ENCODE data around the gene ENOX1. TPM values are rescaled to one million over a fixed set of nuclear protein-coding genes. Genes with fewer than 3 reads are reported as not detected.

ENOX1 gene
- polyA plus RNA-seq, 4 donors: 8.8 to 13.1 (median 11.0) TPM

DNA sequence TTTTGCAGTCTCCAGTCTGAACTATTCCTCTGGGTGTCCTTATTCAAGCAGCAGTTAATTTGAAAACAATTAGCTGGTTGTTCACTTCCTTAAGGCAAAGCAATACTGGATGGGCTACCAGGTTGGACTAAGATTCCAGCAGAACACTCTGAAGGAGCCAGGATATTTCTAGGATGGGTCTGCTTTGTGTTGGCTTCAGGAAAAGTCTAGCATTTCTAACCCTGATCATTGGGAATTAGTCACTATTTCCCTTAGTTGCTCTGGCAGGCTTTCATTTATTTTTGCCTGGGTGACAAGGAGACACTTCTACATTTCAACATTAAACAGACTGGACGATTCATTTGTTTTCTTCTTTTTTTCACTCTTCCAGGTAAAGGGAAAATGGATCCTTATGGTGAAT is 228.4 kb downstream of the ENOX1 start:
- DNase-seq (ENCODE audit: low read depth in 4 of 4, low spot score in 3 of 4): no peak

DNA sequence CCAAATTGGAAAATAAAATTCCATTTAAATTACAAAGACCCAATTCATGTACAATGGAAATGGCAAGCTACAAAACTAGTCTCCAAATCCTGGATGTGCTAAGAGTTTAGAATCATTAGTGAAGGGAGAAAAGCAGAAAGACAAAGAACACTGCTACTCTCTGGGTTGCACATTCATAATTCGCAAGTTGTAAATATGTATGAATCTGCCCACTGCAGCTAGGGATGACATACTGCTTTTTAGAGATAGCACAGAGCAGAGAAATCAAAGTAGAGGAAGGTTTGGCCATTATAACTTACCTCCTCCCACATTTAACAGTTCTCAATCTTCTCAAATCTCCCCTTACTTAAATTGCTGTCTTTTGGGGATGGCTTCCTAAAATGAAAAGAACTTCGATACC is 231.1 kb downstream of the ENOX1 start:
- no peak for DNase-seq (ENCODE audit: low read depth in 4 of 4, low spot score in 3 of 4)

DNA sequence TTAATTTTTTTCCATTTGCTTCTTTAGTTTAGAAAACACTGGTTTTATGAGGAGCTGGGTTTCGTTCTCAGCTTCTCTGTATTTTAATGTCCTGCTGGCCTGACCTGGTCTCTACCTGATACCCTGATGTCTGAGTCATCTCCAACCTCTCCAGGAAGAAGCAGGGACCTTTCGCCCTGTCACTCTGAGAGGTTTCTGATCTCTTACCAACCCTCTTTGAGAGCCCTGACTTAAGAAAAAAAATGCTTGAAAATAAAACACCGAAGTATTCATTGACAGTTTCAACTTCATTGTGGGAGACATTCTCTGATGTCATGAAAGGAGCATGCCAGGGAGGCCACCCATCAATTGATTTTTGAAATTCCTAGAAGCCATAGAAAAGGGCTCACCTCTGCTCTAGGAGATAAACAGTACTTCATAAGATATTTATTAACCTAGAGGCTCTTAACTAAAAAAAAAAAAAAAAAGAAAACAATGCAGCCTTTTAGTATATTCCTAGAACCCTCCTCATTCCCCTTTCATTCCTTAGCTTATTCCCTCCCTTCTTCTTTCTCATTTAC is 234.8 kb downstream of the ENOX1 start:
- no peak for DNase-seq (ENCODE audit: low read depth in 4 of 4, low spot score in 3 of 4)

DNA sequence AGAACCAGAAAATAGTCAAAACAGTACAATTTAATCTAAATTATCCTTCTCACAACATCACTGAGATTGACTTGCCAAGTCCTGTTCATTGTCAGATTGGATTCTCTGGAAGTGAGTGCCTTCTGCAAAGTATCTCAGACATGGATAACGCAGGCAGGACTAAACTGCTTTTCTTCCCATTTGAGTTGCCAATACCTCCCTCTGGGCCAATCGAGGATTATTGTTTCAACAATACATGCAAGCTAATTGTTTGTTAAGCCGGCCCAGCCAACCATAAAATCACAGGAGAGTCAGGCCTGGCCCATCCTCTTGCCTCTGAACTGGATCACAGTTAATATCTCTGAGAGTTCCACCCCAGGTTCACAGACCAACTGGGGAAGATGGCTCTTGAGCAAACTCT is 240.0 kb downstream of the ENOX1 start:
- no peak for DNase-seq (ENCODE audit: low read depth in 4 of 4, low spot score in 3 of 4)

DNA sequence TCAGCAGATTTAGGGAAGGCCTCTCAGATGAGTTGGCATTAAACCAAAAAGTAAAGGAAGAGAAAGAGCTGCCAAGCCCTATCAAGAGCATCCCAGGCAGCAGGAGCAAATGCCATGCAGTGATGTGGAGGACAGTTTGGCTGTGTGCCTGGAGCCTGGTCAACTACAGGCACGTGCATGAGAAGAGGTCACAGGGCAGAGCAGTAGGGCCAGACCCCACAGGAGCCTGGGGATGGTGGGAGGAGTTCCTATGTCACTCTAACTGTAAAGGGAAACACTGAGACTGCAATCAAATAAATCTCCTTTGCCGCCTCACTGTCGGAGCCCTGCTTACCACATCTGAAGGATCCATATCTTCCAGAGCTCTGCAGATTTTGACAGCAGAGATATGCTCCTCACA is 240.5 kb downstream of the ENOX1 start:
- no peak for DNase-seq (ENCODE audit: low read depth in 4 of 4, low spot score in 3 of 4)

DNA sequence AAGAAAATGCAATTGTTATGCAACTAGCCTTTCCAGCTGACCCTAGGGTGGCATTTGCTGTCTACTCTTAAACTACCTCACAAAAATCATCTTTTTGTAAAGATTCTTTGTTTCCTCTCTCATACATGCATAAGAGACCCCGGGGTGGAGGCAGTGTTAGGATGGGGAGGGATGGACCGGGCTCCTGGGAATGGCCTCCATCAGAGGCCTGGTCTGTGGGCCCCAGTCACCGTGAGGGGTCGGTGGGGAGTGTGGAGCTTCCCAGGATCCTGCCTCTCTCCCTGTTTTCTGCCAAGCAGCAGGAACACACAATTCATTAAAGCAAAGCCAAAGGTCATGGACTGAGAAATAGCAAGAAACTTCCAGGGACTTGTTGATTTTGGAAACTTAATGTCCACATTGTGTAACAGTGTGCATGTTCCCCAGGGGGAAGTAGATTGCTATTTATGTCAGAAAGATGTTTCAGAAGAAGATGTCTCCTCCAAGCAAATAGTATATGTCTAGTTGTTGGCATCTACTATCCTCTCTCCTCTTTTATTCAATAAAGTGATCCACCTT is 241.4 kb downstream of the ENOX1 start:
- peak in 3 of 4 donors; percentile 29 to 36 (median 36) for DNase-seq (ENCODE audit: low read depth in 4 of 4, low spot score in 3 of 4)

DNA sequence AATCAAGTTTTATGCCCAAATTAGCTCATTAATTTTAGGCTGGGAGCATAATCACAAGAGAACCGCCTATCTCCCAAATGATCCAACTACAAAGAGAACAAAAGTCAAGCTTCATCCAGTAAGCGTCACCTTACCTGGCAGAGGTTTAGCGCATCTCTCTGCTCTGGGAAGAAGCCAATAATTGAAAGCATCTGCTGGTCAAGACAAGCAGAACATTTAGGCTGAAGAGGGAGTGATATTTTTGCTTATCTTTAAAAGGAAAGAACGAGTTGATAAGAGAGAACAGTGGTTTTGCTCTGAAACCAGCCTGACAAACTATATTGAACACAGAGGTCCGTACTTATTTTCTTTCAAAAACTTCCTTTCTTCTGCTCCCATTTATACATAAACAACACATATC is 242.1 kb downstream of the ENOX1 start:
- no peak for DNase-seq (ENCODE audit: low read depth in 4 of 4, low spot score in 3 of 4)

DNA sequence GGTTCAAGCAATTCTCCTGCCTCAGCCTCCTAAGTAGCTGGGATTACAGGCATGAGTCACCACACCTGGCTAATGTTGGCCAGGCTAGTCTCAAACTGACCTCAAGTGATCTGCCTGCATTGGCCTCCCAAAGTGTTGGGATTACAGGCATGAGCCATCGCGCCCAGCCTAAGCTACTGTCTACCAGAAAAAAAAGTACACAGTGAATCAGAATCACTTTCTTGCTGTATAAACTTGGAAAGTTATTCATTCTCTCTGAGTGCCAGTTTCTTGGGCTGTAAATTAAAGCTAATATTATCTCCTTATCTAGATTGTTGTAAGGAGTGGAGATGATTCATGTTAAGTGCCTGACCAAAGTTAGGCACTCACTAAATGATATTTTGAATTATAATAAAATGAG is 242.8 kb downstream of the ENOX1 start:
- no peak for DNase-seq (ENCODE audit: low read depth in 4 of 4, low spot score in 3 of 4)

DNA sequence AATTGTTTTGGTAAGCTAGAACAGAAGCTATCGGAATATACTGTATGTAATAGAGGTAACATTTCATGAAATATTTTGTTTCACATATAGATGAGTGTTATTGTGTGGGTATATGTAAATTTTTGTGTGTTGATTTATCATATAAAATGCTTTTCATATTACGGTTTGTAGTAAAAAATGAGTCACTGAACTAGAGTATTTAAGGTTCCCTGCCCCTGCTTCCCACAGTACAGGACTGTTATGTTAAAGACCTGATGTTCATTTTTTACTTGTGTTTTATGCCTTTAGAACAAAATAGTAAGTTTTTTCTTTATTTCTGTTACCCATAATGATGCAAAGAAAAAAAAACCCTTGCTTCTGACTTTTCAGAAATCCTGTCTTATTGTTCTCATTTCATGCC is 243.4 kb downstream of the ENOX1 start:
- no peak for DNase-seq (ENCODE audit: low read depth in 4 of 4, low spot score in 3 of 4)

DNA sequence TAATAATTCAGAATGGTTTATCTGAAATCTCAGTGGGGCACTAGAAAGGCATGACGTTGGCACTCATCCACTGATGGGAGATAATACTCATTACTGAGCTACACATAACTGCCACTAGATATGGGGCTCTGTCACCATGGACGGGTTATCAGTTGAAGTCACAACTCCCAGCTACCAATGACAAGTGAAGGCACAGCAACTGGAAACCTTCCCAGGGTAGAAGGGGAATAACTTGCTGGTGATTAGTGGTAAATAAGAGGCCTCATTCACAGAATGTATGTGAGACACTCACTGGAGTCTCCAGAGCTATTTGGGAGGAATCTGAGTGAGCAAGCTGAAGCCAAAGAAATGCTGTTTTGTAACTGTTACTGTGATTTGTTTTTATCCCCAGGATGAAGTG is 249.6 kb downstream of the ENOX1 start:
- no peak for DNase-seq (ENCODE audit: low read depth in 4 of 4, low spot score in 3 of 4)

DNA sequence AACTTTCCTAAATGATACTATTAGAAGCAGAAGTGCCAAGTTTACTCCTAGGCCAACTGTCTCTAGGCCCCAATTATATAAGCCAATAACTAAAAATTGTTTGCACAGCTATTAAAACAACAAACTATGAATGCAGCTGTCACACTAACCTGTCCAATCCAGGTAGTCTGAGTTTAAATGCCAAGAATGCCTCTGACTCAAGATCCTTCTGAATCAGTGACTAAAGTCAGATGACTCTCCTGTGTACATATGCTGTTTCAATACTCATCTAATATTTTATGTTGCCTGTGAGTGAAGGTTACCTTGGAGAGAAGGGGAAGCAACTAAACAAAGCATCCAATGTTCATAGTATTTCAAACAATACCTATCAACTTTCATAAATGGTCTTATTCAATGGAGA is 257.0 kb downstream of the ENOX1 start:
- DNase-seq (ENCODE audit: low read depth in 4 of 4, low spot score in 3 of 4): no peak

DNA sequence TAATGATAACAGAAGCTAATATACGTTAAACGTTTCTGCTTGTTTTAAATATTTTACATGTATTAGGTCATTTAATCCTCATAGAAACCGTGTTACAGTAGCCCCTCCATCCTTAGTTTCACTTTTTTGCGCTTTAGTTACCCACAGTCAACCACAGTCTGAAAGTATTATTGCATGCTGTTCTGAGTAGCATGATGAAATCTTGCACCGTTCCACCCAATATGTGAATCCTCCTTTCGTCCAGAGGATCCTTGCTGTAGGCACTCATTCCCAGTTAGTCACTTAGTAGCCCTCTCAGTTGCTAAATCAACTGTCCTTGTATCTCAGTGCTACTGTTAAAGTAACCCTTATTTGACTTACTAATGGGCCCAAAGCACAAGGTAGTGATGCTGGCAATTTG is 257.8 kb downstream of the ENOX1 start:
- DNase-seq (ENCODE audit: low read depth in 4 of 4, low spot score in 3 of 4): no peak

DNA sequence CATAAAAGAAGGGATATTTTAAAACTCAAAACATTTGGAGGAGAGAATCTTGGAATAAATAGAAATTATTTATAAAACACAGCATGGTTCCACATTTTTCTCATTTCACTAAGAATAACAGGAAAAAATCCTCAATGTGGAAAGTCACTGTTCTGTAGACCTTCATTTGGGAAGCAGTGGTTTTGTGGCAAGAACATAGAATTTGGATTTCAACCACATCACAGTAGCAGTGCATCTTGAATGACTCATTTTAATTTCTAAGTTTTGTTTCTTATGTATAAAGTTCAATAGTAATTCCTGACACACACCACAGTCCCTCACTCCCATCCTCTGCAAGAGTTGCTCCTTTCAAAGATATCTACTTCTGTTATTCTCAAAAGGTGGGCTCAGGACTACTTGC is 264.0 kb downstream of the ENOX1 start:
- DNase-seq (ENCODE audit: low read depth in 4 of 4, low spot score in 3 of 4): no peak

DNA sequence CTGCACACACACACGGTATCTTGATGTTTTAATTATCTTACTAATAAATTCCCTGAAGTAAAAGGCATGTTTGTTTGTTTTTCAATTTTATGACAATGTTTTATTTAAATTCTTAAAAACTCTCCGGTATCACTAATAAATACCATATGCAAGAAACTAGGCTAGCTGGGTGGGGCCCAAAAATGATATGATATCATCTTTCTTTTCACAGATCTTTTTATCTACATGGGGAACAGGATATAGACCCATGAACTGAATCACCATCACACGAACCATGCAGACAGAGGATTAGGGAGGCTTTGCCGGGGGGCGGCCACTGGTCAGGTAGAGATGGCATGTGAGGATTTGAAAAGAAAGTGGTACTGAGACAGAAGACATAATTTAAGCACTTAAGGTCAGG is 266.4 kb downstream of the ENOX1 start:
- no peak for DNase-seq (ENCODE audit: low read depth in 4 of 4, low spot score in 3 of 4)

DNA sequence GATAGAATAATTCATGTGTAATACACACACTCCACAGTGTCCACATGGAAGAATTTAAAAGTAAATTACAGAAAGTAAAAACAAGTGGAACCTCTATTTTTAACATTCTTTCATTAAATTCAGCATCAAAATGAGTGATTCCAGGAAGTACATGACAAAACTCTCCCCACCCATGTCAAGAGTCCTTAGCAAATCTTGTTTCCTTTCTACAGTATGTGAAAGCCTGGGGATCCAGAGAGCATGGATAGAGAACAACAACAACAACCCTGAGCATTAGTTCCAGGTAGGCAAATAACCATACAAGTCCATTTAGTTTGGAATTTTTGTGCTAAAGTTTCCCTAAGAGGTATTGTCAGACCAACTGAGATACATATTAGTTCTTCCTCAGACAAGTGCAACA is 267.9 kb downstream of the ENOX1 start:
- no peak for DNase-seq (ENCODE audit: low read depth in 4 of 4, low spot score in 3 of 4)

DNA sequence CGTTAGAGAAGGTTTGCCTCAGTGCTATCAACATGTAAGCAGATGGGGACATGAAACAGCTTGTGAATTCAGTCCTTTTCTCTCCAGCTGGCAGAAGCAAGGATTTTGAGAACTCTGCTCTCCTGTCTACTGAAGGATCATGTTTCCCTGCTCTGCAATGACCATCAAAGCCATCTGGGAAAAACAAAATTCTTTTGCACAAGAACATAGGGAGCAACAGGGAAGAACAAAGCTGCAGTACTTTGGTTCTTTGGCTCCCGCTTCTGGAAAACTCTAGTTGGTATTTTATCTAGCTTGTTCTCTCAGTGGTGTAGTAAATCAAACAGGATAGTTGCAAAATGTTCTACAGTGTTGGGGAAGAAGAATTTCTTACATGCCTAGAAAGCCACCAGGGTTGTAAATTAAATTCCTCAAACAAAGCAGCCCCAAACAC is 270.4 kb downstream of the ENOX1 start:
- DNase-seq (ENCODE audit: low read depth in 4 of 4, low spot score in 3 of 4): peak; percentile 33 to 63 (median 45)

DNA sequence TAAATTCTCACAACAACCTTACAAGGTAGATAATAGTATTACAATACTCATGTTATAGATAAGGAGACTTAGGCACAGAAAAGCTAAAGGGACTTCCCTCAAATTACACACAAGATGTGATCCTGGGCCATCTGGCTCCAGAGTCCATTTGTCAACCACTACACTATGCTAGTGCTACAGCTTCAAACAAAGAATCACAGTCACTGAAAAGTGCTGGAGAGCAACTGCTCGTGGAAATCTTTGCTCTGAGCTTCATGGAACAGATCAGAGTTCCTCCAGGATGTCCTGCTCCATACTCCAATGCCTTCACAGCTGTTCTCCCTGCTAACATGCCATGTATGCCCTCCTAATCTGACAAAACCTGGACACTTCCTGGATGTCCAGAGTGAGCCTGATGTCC is 271.2 kb downstream of the ENOX1 start:
- no peak for DNase-seq (ENCODE audit: low read depth in 4 of 4, low spot score in 3 of 4)

DNA sequence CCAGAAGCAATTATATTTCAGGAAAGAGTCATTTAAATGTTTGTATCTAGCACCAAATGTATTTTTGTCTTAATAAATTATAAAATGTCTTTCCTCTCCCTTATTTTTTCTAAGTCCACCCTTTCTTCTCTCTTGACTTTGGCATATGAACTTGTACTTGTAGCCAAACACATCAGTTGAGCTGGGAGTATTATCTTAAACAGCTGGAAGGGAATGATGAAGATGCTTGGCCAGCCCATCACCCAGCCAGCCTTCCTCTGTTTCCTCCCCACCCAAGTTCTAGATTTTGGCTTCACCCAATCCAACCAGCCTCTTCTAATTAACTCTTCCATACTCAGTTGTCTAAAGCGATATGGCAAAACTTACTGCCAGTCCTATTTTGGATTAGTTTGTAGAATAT is 272.5 kb downstream of the ENOX1 start:
- DNase-seq (ENCODE audit: low read depth in 4 of 4, low spot score in 3 of 4): no peak

DNA sequence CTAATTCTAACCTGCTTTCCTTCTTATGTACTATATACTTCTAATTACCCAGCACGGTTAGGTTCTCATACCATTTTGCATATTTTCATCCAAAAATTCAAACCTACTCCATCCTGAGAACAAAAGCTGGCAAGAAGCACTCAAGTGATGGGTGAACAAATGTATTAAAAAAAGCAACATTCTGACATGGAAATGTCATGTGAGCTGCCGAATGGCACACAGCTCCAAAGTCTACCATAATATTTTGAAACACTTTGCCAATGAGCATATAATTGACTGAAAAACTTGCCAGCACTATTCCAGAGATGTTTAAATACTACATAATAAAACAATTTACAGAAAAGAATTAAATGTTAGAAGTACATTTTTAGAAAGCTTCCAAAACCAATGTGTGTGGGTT is 274.6 kb downstream of the ENOX1 start:
- DNase-seq (ENCODE audit: low read depth in 4 of 4, low spot score in 3 of 4): no peak

DNA sequence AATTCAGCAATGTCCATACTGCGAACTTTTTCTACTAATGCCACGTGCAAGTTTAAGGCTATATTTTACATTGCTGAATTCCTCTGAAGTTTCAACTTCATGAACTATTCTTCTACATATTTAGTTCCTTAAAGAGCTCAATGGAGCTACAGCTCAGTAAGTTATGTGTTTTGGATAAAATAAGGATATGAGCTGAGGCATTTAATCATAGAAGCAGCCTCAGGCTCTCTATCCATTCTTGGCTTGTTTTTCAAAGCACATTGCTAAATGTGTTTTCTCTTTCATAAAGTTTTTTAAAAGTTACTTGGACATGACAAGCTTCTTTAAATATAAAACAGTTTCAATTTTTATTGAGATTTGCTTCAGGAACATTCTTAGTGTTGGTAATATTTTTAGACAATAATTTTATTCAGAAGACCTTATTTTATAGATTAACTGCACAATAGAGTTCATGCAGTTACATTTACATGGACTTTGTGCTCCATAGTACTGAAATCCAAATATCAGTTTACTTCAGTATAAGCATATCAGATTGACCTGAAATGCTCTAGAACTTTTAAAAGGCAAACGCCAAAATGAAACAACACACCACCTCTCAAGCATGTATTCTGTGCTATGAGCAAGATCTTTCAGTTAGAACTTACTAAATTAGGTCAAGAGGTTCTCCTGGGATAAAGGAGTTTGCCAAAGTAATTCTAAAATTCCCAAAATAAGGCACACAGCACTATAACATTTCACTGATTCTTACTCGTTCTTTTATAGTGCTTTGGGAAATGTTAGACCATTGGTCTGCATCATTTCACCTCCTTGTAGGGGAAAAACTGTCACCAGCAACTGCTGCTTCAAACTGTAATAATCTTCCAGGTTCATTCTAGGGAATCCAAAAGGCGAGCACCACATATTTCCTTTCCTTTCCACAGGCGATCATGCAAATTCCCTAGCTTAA is 275.5 kb downstream of the ENOX1 start:
- no peak for DNase-seq (ENCODE audit: low read depth in 4 of 4, low spot score in 3 of 4)

DNA sequence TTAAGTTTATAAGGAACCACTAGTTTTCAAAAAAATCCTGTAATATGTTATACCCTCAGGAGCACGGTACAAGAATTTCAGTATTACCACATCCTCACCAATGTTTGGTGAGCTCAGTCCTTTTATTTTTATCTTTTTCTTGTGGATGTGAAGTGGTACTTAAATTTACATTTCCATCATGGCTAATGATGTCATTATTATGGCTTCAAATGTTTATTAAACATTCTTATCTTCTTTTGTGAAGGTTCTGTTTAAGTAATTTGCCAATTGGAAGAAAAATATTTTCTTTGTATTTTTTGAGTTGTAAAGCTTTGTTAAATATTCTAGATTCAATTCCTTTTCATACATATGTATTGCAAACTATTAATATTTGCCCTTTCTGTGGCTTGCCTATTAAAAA is 291.0 kb downstream of the ENOX1 start:
- DNase-seq (ENCODE audit: low read depth in 4 of 4, low spot score in 3 of 4): no peak

DNA sequence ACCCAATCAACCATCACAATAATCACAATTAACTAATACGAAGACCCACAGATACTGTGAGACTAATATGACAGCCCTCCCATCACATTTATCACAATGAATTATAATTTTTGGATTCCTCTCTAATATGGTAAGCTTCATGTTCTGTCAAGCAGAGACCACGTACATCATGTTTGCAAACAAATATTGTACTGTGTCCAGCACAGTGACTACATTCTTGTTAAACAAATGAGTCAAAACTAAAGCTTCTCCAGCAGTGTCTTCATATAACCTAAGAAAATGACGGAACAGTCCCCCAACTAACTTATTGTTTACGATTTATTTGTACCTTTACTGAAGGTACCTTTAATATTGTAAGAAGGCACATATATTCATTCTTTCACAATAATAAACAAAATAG is 292.6 kb downstream of the ENOX1 start:
- DNase-seq (ENCODE audit: low read depth in 4 of 4, low spot score in 3 of 4): no peak
